IMR-90 (cell line): ENCODE results near the gene PHC3.

ENCODE experiments used
- CEBPB ChIP-seq: IDR thresholded peaks from 2 replicates; pipeline ENCODE4 v1.6.1; 2012; ENCODE audit warnings: low read depth, low read length, improper control_type of control experiment
- CTCF ChIP-seq: conservative IDR thresholded peaks from 2 replicates; pipeline ENCODE4 v1.5.1; 2012; ENCODE audit warnings: mild to moderate bottlenecking, low read depth, low read length, improper control_type of control experiment
- ELK1 ChIP-seq: fragments of 150-350 bp; IDR thresholded peaks from 2 replicates; pipeline ENCODE4 v1.6.1; 2016; ENCODE audit warnings: low read depth, mild to moderate bottlenecking, low read length, moderate library complexity, borderline replicate concordance
- POLR2A ChIP-seq: IDR thresholded peaks from 2 replicates; pipeline ENCODE4 v1.6.1; 2012; ENCODE audit warnings: mild to moderate bottlenecking, low read depth, low read length
- RAD21 ChIP-seq: IDR thresholded peaks from 2 replicates; pipeline ENCODE4 v1.6.1; 2012; ENCODE audit warnings: low read length, improper control_type of control experiment
- RFX5 ChIP-seq: IDR thresholded peaks from 2 replicates; pipeline ENCODE4 v1.8.0; 2012; ENCODE audit warnings: low read depth, mild to moderate bottlenecking, low read length, moderate library complexity
- SMC3 ChIP-seq: fragments of 150-350 bp; IDR thresholded peaks from 2 replicates; pipeline ENCODE4 v1.6.1; 2016; ENCODE audit warnings: low read depth, mild to moderate bottlenecking, antibody characterized with exemption, low read length, moderate library complexity
- USF2 ChIP-seq: fragments of 150-350 bp; IDR thresholded peaks from 2 replicates; pipeline ENCODE4 v1.6.1; 2017; ENCODE audit warnings: mild to moderate bottlenecking, antibody characterized with exemption, low read length, low read depth

GRCh38 chr3:170201527-170201926, 20.0 kb upstream of the PHC3 start:
- TF ChIP-seq CEBPB: no peak
- TF ChIP-seq CTCF: no peak
- no peak for TF ChIP-seq POLR2A
- TF ChIP-seq SMC3: no peak
- no peak for TF ChIP-seq RFX5
- no peak for TF ChIP-seq USF2
- TF ChIP-seq RAD21: no peak
- TF ChIP-seq ELK1: no peak
